Muscle of leg (tissue), 11 donors: ENCODE data around the gene SOWAHA. TPM values are rescaled to one million over a fixed set of nuclear protein-coding genes. Genes with fewer than 3 reads are reported as not detected.

Experiments used
- DNase-seq: peaks from one replicate; pipeline ENCODE4 v3.0.0; 2013
- H3K27ac ChIP-seq: one replicate; pipeline ENCODE4 v1.5.1; 2013; ENCODE audit warnings: mild to moderate bottlenecking, low read length, control low read depth
- H3K27me3 ChIP-seq: one replicate; pipeline ENCODE4 v1.6.1; 2013; ENCODE audit warnings: low read length; ENCODE audit not compliant: control insufficient read depth, insufficient read depth
- H3K36me3 ChIP-seq: one replicate; pipeline ENCODE4 v1.6.1; 2013; ENCODE audit warnings: low read length; ENCODE audit not compliant: control insufficient read depth, insufficient read depth
- H3K4me1 ChIP-seq: one replicate; pipeline ENCODE4 v1.6.1; 2013; ENCODE audit warnings: low read length; ENCODE audit not compliant: control insufficient read depth, insufficient read depth
- H3K4me3 ChIP-seq: one replicate; pipeline ENCODE4 v1.5.1; 2013; ENCODE audit warnings: low read length, control low read depth
- H3K9me3 ChIP-seq: replicated peaks from 2 replicates; pipeline ENCODE4 v1.6.1; 2013; ENCODE audit warnings: low read depth, low read length; ENCODE audit not compliant: control insufficient read depth
- WGBS: methylation state at CpG from one replicate; pipeline ENCODE4 v1.1.5; 2013; ENCODE audit warnings: missing lambda C conversion rate; ENCODE audit not compliant: insufficient coverage; 5-methylcytosine and 5-hydroxymethylcytosine counted together
- polyA plus RNA-seq, 8 donors: library from polyadenylated mRNA; unstranded; fragments of 120-200 nt; gene quantifications; one replicate each; pipeline versions ENCODE4 v1.2.1 to v1.2.3, GENCODE V29; 2013; ENCODE audit warnings: inconsistent platforms in 1 of 8, low replicate concordance in 1 of 8; ENCODE audit not compliant: insufficient read length in 8 of 8, insufficient read depth in 1 of 8
- total RNA-seq: library from RNA; stranded (reverse); fragments of 120-200 nt; gene quantifications from one replicate; pipeline ENCODE4 v1.2.4, GENCODE V29; 2013

SOWAHA gene
- total and polyA plus RNA-seq, 9 donors = 0.04 to 2.5 (median 0.11) TPM; not detected in 1

- H3K27me3 ChIP-seq = peaks cover 3% of the 10 kb centered on the region
- peak overlapping the region; percentile 98 for H3K27ac ChIP-seq
- H3K4me1 ChIP-seq = peaks cover 22% of the 10 kb centered on the region
- H3K36me3 ChIP-seq = peaks cover 25% of the 10 kb centered on the region
- H3K4me3 ChIP-seq = peak overlapping the region; percentile 98
- WGBS = 4% methylated on average over 17 of the region's 30 CpGs
- no peaks in the 10 kb centered on the region for H3K9me3 ChIP-seq
- no peak for DNase-seq
Measured at GRCh38 chr5:132865668-132866341, 52.7 kb downstream of the SOWAHA start.

Other genes starting within 250 kb of the SOWAHA start
- not detected for gene IL13, start 155.1 kb upstream of the SOWAHA start, total RNA-seq
- gene IL13, start 155.1 kb upstream of the SOWAHA start, polyA plus RNA-seq = under 1 TPM in 1 of 8 donors, not detected in 7; 0.17 TPM
- not detected for gene IL4, start 139.3 kb upstream of the SOWAHA start, total RNA-seq
- gene IL4, start 139.3 kb upstream of the SOWAHA start, polyA plus RNA-seq = under 1 TPM in 1 of 8 donors, not detected in 7; 0.18 TPM
- 6.0 TPM for gene KIF3A, start 75.8 kb upstream of the SOWAHA start, total RNA-seq
- 10 to 100 TPM in 1 of 8 donors, 1 to 10 TPM in 7; 4.2 to 10.3 (median 7.0) TPM for gene KIF3A, start 75.8 kb upstream of the SOWAHA start, polyA plus RNA-seq
- not detected for gene CCNI2, start 65.9 kb upstream of the SOWAHA start, total RNA-seq
- 1 to 10 TPM in 3 of 8 donors, under 1 TPM in 5; 0.24 to 2.3 (median 0.83) TPM for gene CCNI2, start 65.9 kb upstream of the SOWAHA start, polyA plus RNA-seq
- gene SEPTIN8, start 36.1 kb upstream of the SOWAHA start, total RNA-seq = 39.2 TPM
- 10 to 100 TPM; 34.6 to 56.1 (median 42.1) TPM for gene SEPTIN8, start 36.1 kb upstream of the SOWAHA start, polyA plus RNA-seq
- gene SHROOM1, start 17.3 kb downstream of the SOWAHA start, total RNA-seq = 2.4 TPM
- 1 to 10 TPM; 1.6 to 3.2 (median 2.5) TPM for gene SHROOM1, start 17.3 kb downstream of the SOWAHA start, polyA plus RNA-seq
- 0.40 TPM for gene GDF9, start 53.2 kb downstream of the SOWAHA start, total RNA-seq
- 1 to 10 TPM in 1 of 8 donors, under 1 TPM in 7; 0.39 to 1.0 (median 0.62) TPM for gene GDF9, start 53.2 kb downstream of the SOWAHA start, polyA plus RNA-seq
- gene UQCRQ, start 53.3 kb downstream of the SOWAHA start, total RNA-seq = 447 TPM
- gene UQCRQ, start 53.3 kb downstream of the SOWAHA start, polyA plus RNA-seq = 100 to 1,000 TPM; 154 to 236 (median 187) TPM
- 1.4 TPM for gene LEAP2, start 60.4 kb downstream of the SOWAHA start, total RNA-seq
- 1 to 10 TPM in 7 of 8 donors, under 1 TPM in 1; 0.74 to 3.2 (median 1.5) TPM for gene LEAP2, start 60.4 kb downstream of the SOWAHA start, polyA plus RNA-seq
- 32.3 TPM for gene AFF4, start 150.3 kb downstream of the SOWAHA start, total RNA-seq
- gene AFF4, start 150.3 kb downstream of the SOWAHA start, polyA plus RNA-seq = 10 to 100 TPM; 25.5 to 51.8 (median 39.7) TPM
- 11.6 TPM for gene ZCCHC10, start 213.2 kb downstream of the SOWAHA start, total RNA-seq
- 10 to 100 TPM; 17.6 to 28.0 (median 23.0) TPM for gene ZCCHC10, start 213.2 kb downstream of the SOWAHA start, polyA plus RNA-seq
- gene HSPA4, start 238.7 kb downstream of the SOWAHA start, total RNA-seq = 59.8 TPM
- gene HSPA4, start 238.7 kb downstream of the SOWAHA start, polyA plus RNA-seq = 10 to 100 TPM; 55.7 to 83.9 (median 74.0) TPM